ENCODE data around the gene SUFU.

DNA sequence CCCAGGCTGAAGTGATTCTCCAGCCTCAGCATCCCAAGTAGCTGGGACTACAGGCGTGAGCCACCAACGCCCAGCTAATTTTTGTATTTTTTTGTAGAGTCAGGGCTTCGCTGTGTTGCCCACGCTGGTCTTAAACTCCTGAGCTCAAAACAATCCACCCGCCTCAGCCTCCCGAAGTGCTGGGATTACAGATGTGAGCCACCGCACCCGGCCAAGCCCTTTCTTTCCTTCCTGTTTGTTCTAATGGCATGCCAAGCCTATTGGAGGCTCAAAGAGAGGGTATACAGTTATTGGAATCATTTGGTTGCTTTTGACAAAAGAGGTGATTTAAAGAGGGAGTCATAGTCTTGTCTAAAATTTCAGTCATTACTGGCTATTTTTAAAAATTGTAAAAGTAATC, 94.5 kb downstream of the SUFU start:
- TF ChIP-seq CTCF (IDR thresholded peaks at IDR 0.05) (no peak), POLR2A (IDR thresholded peaks at IDR 0.05) (no peak), POLR2AphosphoS5 (IDR thresholded peaks at IDR 0.05) (no peak), EP300 (IDR thresholded peaks at IDR 0.05) (no peak)

Measured in stomach (tissue), 4 donors.